HFFc6 (cell line): ENCODE data around the gene GLIS1. TPM values are rescaled to one million over a fixed set of nuclear protein-coding genes. Genes with fewer than 3 reads are reported as not detected.

Experiments used
- DNase-seq: peaks from one replicate; pipeline ENCODE4 v3.0.0-alpha.2; 2018
- H3K27ac Mint-ChIP-seq: 2 replicates; pipeline ENCODE4 v1.8.0; 2020; ENCODE audit warnings: mild to moderate bottlenecking, mixed read lengths
- H3K27me3 Mint-ChIP-seq: 2 replicates; pipeline ENCODE4 v1.8.0; 2021; ENCODE audit warnings: mild to moderate bottlenecking, moderate library complexity, mixed read lengths; ENCODE audit not compliant: insufficient read depth
- H3K36me3 Mint-ChIP-seq: 2 replicates; pipeline ENCODE4 v1.8.0; 2021; ENCODE audit warnings: low read depth, mixed read lengths
- H3K4me1 Mint-ChIP-seq: 2 replicates; pipeline ENCODE4 v1.8.0; 2020; ENCODE audit warnings: low read depth, mixed read lengths
- H3K4me3 Mint-ChIP-seq: 2 replicates; pipeline ENCODE4 v1.8.0; 2020; ENCODE audit warnings: mild to moderate bottlenecking, moderate library complexity, mixed read lengths
- H3K9me3 Mint-ChIP-seq: 2 replicates; pipeline ENCODE4 v1.8.0; 2020; ENCODE audit warnings: mild to moderate bottlenecking, mixed read lengths
- total RNA-seq, 6 experiments: library from RNA; stranded (reverse); fragmentation: NEBNext Ultra II Directional; extraction: Animal tissue kit (Norgen Biotek cat#: 25700); gene quantifications; 2 replicates in 1 of 6; 3 replicates in 5 of 6; pipeline ENCODE4 v1.2.3, GENCODE V29; 2021
- TF ChIP-seq, protein P1 (sequence below): fragments of 200-600 bp; sonication (generic); IDR thresholded peaks from 2 replicates; pipeline ENCODE4 v1.5.0; 2021; ENCODE audit warnings: antibody characterized with exemption, mild to moderate bottlenecking

GLIS1 gene
- total RNA-seq, 6 experiments from 2014 or later: 1.1 to 1.9 (median 1.2) TPM

DNA sequence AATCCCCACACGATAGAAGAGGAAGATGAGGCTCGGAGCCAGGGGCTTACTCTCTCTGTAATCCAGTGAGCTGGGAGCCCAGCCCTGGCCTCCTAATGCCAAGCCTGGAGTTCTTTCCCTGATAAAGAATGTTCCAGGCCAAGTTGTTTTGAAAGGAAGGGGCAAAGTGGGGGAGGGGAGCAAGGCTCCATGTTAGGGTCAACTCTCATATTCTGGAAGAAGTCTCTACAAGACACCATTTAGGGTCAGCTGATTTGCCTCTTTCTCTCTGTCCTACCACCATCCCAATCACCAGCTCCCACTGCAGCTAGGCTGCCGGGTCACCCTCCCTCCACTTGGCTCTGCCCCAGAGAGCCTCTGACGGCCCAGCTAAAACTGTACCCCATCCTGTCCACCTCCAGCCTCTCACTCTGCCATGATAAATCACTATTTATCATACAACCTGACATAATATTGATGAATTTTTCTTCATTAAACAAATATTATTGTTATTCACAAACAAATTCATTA, 95.0 kb downstream of the GLIS1 start:
- Mint-ChIP-seq H3K36me3 (no peaks in the 10 kb centered on the region), H3K4me3 (no peak overlapping the region), H3K27ac (no peak overlapping the region), H3K27me3 (peaks cover 34% of the 10 kb centered on the region), H3K4me1 (no peaks in the 10 kb centered on the region), H3K9me3 (no peaks in the 10 kb centered on the region)
- no peak for DNase-seq
- TF ChIP-seq, protein P1, sequence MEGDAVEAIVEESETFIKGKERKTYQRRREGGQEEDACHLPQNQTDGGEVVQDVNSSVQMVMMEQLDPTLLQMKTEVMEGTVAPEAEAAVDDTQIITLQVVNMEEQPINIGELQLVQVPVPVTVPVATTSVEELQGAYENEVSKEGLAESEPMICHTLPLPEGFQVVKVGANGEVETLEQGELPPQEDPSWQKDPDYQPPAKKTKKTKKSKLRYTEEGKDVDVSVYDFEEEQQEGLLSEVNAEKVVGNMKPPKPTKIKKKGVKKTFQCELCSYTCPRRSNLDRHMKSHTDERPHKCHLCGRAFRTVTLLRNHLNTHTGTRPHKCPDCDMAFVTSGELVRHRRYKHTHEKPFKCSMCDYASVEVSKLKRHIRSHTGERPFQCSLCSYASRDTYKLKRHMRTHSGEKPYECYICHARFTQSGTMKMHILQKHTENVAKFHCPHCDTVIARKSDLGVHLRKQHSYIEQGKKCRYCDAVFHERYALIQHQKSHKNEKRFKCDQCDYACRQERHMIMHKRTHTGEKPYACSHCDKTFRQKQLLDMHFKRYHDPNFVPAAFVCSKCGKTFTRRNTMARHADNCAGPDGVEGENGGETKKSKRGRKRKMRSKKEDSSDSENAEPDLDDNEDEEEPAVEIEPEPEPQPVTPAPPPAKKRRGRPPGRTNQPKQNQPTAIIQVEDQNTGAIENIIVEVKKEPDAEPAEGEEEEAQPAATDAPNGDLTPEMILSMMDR: no peak

DNA sequence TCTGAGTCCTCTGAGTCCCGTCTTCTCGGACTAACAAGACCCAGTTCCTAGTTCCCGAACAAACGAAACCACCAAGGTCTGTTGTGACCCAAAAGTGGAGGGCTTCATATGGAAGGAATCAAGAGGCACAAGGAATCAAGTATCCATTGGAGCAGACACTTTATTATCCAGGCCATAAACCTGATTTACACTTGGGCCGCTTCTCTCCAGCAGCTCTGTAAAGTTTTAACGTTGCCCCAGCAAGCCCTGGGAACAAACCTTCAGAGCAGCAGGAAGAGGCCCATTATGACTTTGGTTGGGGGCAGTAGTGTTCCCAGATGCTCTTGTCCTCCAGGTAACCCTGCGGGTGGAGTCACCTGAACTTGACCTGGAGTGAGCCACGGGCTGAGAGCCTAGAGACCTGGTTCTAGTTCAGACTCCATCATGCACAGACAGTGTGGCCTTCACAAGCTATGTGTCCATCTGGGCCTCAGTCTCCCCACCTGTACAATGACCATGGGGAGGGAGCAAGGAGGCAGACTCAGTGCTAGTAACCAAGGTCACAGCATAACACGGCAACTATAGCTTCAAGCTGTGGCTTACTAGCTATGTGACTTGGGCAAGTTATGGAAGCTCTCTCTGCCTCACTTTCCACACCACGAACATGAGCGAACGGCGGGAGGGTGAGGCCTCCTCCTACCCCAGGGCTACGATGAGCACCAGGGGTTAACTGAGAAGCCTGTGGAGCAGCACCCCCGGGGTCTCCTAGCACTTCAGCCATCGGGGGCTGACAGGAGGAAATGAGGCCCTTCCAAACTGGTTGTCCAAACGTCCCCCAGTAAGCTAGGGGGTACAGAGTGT, 95.7 kb downstream of the GLIS1 start:
- H3K36me3 Mint-ChIP-seq: no peaks in the 10 kb centered on the region
- DNase-seq: no peak
- H3K9me3 Mint-ChIP-seq: no peaks in the 10 kb centered on the region
- TF ChIP-seq, protein P1: no peak
- no peak overlapping the region for H3K4me3 Mint-ChIP-seq
- H3K27ac Mint-ChIP-seq: no peak overlapping the region
- peaks cover 34% of the 10 kb centered on the region for H3K27me3 Mint-ChIP-seq
- H3K4me1 Mint-ChIP-seq: no peaks in the 10 kb centered on the region

DNA sequence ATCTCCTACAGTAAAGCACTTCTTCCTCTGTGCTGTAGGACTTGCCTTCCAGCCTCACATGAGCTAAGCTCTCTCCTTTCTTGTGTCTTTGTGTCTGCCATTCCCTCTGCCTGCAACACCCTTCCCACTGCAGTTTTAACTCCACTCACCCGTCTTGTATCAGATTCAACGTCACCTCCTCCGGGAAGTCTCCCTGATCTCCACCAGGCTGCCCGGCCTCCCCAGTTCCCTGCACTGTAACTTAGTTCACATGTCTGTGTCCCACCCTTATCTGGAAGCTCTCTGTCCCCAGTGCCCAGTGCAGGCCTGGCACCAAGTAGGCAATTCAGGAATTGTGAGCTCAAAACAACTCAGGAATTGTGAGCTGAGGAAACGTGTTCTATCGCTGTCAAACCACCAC, 96.4 kb downstream of the GLIS1 start:
- TF ChIP-seq, protein P1: no peak
- Mint-ChIP-seq H3K4me1 (no peaks in the 10 kb centered on the region), H3K36me3 (no peaks in the 10 kb centered on the region), H3K27ac (no peak overlapping the region), H3K4me3 (no peak overlapping the region), H3K27me3 (peaks cover 40% of the 10 kb centered on the region), H3K9me3 (no peaks in the 10 kb centered on the region)
- no peak for DNase-seq

DNA sequence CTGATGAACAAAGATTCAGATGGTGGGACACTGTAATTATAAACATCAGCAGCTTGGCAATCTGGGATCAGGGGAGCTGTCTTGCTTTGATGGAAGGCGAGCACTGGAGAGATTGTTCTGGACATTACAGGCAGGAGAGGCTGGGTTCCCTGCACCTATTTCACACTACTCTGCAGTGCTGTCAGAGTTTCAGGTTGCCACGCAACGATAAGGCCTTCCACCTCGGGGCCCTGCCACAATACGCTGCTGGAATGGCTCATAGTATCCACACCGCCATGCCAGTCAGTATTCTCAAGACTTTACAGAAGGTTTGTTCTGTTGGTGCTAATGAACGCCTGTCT, 96.8 kb downstream of the GLIS1 start:
- H3K4me1 Mint-ChIP-seq: no peaks in the 10 kb centered on the region
- no peak for DNase-seq
- H3K27me3 Mint-ChIP-seq: peaks cover 42% of the 10 kb centered on the region
- no peaks in the 10 kb centered on the region for H3K9me3 Mint-ChIP-seq
- TF ChIP-seq, protein P1: no peak
- no peak overlapping the region for H3K27ac Mint-ChIP-seq
- no peak overlapping the region for H3K4me3 Mint-ChIP-seq
- no peaks in the 10 kb centered on the region for H3K36me3 Mint-ChIP-seq

DNA sequence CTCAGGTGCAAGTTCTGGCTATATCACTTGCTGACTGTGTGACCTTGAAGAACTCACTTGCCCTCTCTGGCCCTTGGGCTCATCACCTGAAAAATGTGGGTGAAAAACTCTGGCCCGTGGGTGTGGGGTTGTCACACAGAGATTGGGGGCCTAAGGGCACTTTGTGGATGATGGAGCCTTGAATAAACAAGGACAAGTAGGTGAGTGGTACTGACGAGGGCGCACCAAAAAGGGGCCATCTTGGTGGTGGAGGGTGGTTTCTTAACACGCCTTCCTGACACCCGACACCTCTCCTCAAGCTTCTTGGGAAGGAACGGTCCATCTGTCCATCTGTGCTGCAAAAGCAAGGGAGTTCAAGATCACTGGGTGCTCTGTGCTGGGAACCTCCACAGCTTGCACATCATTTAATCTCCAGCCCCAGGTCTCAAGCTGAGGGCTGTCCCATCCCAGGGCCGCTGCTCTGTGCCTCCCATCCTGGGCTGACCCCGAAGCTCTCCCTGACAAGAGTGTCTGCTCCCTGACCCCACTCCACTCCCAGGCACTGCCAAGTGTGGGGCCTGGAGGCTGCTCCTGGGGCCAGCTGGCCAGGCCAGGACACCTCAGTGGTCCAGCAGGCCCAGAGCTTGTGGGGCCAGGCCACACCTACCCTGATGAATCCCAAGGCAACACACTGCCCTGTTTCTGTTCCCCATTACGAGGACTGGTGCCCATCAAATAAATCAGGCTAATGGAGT, 97.3 kb downstream of the GLIS1 start:
- Mint-ChIP-seq H3K27ac (no peak overlapping the region), H3K4me1 (no peaks in the 10 kb centered on the region), H3K27me3 (peaks cover 42% of the 10 kb centered on the region), H3K9me3 (no peaks in the 10 kb centered on the region), H3K36me3 (no peaks in the 10 kb centered on the region), H3K4me3 (no peak overlapping the region)
- TF ChIP-seq, protein P1: no peak
- no peak for DNase-seq
